Stomach (tissue), 4 donors: ENCODE results near the gene TRA2B.

Experiments used
- POLR2A ChIP-seq, 4 donors: fragments of 450-650 bp; IDR thresholded peaks; one replicate each; pipeline ENCODE4 v1.6.1; 2016; ENCODE audit warnings: antibody characterized with exemption in 4 of 4, control low read depth in 2 of 4, mild to moderate bottlenecking in 1 of 4, moderate library complexity in 1 of 4
- TF ChIP-seq, protein P1 (sequence below), 7 experiments: fragments of 450-650 bp in 4 of 7; fragments of 200-600 bp in 3 of 7; sonication (generic) in 3 of 7; IDR thresholded peaks; one replicate each; pipeline ENCODE4 v1.5.1; 2016 to 2019; ENCODE audit warnings: antibody characterized with exemption in 7 of 7, control low read depth in 2 of 7, mild to moderate bottlenecking in 1 of 7

DNA sequence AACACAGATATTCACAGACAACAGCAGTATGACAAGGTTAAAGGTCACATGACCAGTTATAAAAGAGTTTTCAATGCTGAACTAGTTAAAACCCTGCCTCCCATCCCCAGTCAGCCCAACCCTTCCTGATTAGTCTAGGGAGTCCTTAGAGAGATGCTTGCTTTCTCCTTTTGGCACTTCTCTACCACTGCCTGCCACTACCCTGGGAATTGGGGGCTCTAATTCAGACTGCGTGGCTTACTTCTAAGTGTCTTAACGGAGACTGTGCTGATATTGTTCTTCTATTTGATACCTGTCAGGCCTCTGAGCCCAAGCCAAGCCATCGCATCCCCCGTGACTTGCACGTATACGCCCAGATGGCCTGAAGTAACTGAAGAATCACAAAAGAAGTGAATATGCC is 11.7 kb upstream of the TRA2B start:
- TF ChIP-seq, protein P1, sequence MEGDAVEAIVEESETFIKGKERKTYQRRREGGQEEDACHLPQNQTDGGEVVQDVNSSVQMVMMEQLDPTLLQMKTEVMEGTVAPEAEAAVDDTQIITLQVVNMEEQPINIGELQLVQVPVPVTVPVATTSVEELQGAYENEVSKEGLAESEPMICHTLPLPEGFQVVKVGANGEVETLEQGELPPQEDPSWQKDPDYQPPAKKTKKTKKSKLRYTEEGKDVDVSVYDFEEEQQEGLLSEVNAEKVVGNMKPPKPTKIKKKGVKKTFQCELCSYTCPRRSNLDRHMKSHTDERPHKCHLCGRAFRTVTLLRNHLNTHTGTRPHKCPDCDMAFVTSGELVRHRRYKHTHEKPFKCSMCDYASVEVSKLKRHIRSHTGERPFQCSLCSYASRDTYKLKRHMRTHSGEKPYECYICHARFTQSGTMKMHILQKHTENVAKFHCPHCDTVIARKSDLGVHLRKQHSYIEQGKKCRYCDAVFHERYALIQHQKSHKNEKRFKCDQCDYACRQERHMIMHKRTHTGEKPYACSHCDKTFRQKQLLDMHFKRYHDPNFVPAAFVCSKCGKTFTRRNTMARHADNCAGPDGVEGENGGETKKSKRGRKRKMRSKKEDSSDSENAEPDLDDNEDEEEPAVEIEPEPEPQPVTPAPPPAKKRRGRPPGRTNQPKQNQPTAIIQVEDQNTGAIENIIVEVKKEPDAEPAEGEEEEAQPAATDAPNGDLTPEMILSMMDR (IDR thresholded peaks at IDR 0.05), result no peak
- no peak for TF ChIP-seq POLR2A (IDR thresholded peaks at IDR 0.05)
